HFFc6 (cell line): ENCODE results near the gene ODF2. TPM values are rescaled to one million over a fixed set of nuclear protein-coding genes. Genes with fewer than 3 reads are reported as not detected.

Experiments used
- DNase-seq: peaks from one replicate; pipeline ENCODE4 v3.0.0-alpha.2; 2018
- H3K27ac Mint-ChIP-seq: 2 replicates; pipeline ENCODE4 v1.8.0; 2020; ENCODE audit warnings: mild to moderate bottlenecking, mixed read lengths
- H3K27me3 Mint-ChIP-seq: 2 replicates; pipeline ENCODE4 v1.8.0; 2021; ENCODE audit warnings: mild to moderate bottlenecking, moderate library complexity, mixed read lengths; ENCODE audit not compliant: insufficient read depth
- H3K36me3 Mint-ChIP-seq: 2 replicates; pipeline ENCODE4 v1.8.0; 2021; ENCODE audit warnings: low read depth, mixed read lengths
- H3K4me1 Mint-ChIP-seq: 2 replicates; pipeline ENCODE4 v1.8.0; 2020; ENCODE audit warnings: low read depth, mixed read lengths
- H3K4me3 Mint-ChIP-seq: 2 replicates; pipeline ENCODE4 v1.8.0; 2020; ENCODE audit warnings: mild to moderate bottlenecking, moderate library complexity, mixed read lengths
- H3K9me3 Mint-ChIP-seq: 2 replicates; pipeline ENCODE4 v1.8.0; 2020; ENCODE audit warnings: mild to moderate bottlenecking, mixed read lengths
- total RNA-seq, 6 experiments: library from RNA; stranded (reverse); fragmentation: NEBNext Ultra II Directional; extraction: Animal tissue kit (Norgen Biotek cat#: 25700); gene quantifications; 2 replicates in 1 of 6; 3 replicates in 5 of 6; pipeline ENCODE4 v1.2.3, GENCODE V29; 2021
- TF ChIP-seq, protein P1 (sequence below): fragments of 200-600 bp; sonication (generic); IDR thresholded peaks from 2 replicates; pipeline ENCODE4 v1.5.0; 2021; ENCODE audit warnings: antibody characterized with exemption, mild to moderate bottlenecking

ODF2 gene
- total RNA-seq, 6 experiments from 2014 or later, result 29.5 to 40.8 (median 36.9) TPM

DNA sequence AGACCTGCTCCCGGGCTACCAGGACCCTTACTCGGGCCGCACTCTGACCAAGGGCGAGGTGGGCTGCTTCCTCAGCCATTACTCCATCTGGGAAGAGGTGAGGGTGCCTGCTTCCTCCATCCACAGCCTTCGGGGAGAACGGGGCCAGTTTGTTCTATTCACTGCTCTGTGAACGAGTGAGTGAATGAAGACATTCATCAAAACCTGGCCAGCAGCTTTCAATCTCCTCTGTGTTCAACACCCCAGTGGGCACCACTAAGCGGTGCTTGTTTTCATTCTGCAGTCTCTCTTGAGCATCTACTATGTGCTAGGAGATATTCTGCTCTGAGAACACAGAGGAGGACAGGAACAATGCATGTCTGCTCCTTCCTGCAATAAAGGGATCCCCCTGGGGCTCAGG lies 24.6 kb upstream of the ODF2 start:
- TF ChIP-seq, protein P1, sequence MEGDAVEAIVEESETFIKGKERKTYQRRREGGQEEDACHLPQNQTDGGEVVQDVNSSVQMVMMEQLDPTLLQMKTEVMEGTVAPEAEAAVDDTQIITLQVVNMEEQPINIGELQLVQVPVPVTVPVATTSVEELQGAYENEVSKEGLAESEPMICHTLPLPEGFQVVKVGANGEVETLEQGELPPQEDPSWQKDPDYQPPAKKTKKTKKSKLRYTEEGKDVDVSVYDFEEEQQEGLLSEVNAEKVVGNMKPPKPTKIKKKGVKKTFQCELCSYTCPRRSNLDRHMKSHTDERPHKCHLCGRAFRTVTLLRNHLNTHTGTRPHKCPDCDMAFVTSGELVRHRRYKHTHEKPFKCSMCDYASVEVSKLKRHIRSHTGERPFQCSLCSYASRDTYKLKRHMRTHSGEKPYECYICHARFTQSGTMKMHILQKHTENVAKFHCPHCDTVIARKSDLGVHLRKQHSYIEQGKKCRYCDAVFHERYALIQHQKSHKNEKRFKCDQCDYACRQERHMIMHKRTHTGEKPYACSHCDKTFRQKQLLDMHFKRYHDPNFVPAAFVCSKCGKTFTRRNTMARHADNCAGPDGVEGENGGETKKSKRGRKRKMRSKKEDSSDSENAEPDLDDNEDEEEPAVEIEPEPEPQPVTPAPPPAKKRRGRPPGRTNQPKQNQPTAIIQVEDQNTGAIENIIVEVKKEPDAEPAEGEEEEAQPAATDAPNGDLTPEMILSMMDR, result no peak
- Mint-ChIP-seq H3K4me3 (no peak overlapping the region), H3K27ac (no peak overlapping the region), H3K27me3 (no peaks in the 10 kb centered on the region; the same call in none of the 2 replicates), H3K4me1 (peaks cover 7% of the 10 kb centered on the region), H3K9me3 (no peaks in the 10 kb centered on the region), H3K36me3 (no peaks in the 10 kb centered on the region)
- no peak for DNase-seq

DNA sequence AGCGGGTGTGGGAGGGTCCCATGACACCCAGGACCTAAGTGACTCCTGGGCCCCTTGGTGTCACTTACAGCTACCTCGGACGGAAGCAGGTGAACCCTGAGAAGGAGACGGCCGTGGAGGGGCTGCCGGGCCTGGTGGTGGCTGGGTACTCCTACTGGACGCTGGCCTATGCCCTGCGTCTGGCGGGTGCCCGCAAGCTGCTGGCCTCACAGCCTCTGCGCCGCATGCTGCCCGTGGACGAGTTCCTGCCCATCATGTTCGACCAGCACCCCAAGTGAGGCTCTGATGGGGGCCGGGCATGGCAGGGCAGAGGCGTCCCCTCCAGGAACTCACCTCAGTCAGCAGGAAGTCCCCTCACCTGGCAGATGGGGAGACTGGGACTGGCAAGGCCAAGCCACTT lies 21.5 kb upstream of the ODF2 start:
- TF ChIP-seq, protein P1, result no peak
- no peak overlapping the region for H3K4me3 Mint-ChIP-seq
- H3K4me1 Mint-ChIP-seq, result no peaks in the 10 kb centered on the region
- H3K27ac Mint-ChIP-seq, result no peak overlapping the region
- no peaks in the 10 kb centered on the region for H3K27me3 Mint-ChIP-seq
- no peak for DNase-seq
- H3K9me3 Mint-ChIP-seq, result no peaks in the 10 kb centered on the region
- peaks cover 8% of the 10 kb centered on the region; the same call in 1 of the 2 replicates for H3K36me3 Mint-ChIP-seq

DNA sequence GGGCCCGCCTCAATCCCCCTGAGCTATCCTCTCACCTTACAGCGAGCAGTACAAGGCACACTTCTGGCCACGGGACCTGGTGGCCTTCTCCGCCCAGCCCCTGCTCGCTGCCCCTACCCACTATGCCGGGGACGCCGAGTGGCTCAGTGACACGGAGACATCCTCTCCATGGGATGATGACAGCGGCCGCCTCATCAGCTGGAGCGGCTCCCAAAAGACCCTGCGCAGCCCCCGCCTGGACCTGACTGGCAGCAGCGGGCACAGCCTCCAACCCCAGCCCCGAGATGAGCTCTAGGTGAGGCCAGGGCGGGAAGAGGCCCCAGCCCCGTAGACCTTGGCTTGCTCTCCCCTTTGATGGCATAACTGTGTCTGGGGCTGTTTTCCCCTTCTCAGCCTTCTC lies 20.2 kb upstream of the ODF2 start:
- no peaks in the 10 kb centered on the region for H3K4me1 Mint-ChIP-seq
- H3K4me3 Mint-ChIP-seq, result no peak overlapping the region
- peaks cover 8% of the 10 kb centered on the region; the same call in 1 of the 2 replicates for H3K36me3 Mint-ChIP-seq
- no peak for DNase-seq
- no peaks in the 10 kb centered on the region for H3K9me3 Mint-ChIP-seq
- TF ChIP-seq, protein P1, result no peak
- no peak overlapping the region for H3K27ac Mint-ChIP-seq
- H3K27me3 Mint-ChIP-seq, result no peaks in the 10 kb centered on the region

DNA sequence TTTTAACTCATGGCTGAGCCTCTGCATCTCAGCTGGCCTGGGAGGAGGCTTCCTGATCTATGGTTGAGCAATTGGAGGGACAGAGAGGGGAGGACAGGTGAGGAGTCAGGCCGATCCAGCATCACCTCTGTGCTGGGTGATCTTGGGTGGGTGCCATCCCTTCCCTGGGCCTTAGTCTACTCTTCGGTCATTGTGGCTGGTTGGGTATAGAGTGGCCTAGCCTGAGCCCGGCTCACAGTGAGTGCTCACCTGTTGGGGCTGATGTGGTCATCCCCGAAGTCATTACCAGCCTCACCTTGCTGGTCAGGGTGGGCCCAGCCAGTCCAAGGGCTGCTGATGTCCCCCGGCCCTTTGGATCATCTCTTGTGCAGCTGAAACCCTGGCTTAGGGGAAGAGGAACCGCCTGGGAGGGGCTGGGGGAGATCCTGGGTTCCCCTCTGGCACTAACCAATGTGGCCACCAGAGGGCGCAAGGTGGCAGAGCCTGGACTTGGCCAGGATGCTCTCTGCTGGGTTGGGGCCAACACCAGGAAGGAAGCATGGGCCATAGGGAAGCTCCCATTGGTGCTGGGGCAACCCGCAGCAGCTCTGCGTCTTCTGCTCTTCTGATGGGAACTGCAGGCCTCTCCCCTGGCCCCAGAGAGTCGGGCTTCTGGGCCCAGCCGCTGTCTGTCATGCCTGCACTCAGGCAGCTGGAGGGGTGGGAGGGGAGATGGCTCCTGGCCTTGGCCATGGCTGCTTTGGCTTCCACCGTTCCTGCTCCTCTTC lies 17.3 kb upstream of the ODF2 start:
- peak; percentile 55 for DNase-seq
- H3K4me3 Mint-ChIP-seq, result no peak overlapping the region
- H3K9me3 Mint-ChIP-seq, result no peaks in the 10 kb centered on the region
- H3K27me3 Mint-ChIP-seq, result no peaks in the 10 kb centered on the region; the same call in 1 of the 2 replicates
- H3K27ac Mint-ChIP-seq, result no peak overlapping the region
- H3K4me1 Mint-ChIP-seq, result no peaks in the 10 kb centered on the region
- TF ChIP-seq, protein P1, result peak; percentile 99
- H3K36me3 Mint-ChIP-seq, result peaks cover 8% of the 10 kb centered on the region; the same call in 1 of the 2 replicates

DNA sequence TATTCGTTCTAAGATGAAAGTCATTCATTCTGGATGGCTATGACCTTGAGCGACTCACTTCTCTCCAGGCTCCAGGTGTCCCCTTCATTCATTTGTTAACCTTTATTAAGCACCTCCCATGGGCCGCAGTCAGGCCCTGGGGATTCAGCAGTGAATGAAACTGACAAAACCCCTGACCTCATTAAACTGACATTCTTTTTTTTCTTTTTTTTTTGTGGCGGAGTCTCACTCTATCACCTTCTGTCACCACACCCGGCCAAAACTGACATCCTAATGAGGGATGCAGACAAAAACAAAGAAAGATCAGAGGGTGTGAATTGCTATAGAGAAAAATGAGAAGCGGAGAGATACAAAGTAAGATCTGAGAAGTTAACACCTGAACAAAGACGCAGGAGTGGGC lies 16.5 kb upstream of the ODF2 start:
- H3K4me1 Mint-ChIP-seq, result no peaks in the 10 kb centered on the region
- no peak overlapping the region for H3K27ac Mint-ChIP-seq
- no peak overlapping the region for H3K4me3 Mint-ChIP-seq
- peaks cover 8% of the 10 kb centered on the region; the same call in 1 of the 2 replicates for H3K36me3 Mint-ChIP-seq
- H3K27me3 Mint-ChIP-seq, result no peaks in the 10 kb centered on the region; the same call in 1 of the 2 replicates
- DNase-seq, result no peak
- TF ChIP-seq, protein P1, result no peak
- no peaks in the 10 kb centered on the region for H3K9me3 Mint-ChIP-seq
